Measurements from ENCODE around the gene CDK5RAP3. TPM values are rescaled to one million over a fixed set of nuclear protein-coding genes. Genes with fewer than 3 reads are reported as not detected.

The CDK5RAP3 gene
- polyA plus RNA-seq, 1 of the 3 experiments (the other 2 are of a cell fraction), result 208 TPM

DNA sequence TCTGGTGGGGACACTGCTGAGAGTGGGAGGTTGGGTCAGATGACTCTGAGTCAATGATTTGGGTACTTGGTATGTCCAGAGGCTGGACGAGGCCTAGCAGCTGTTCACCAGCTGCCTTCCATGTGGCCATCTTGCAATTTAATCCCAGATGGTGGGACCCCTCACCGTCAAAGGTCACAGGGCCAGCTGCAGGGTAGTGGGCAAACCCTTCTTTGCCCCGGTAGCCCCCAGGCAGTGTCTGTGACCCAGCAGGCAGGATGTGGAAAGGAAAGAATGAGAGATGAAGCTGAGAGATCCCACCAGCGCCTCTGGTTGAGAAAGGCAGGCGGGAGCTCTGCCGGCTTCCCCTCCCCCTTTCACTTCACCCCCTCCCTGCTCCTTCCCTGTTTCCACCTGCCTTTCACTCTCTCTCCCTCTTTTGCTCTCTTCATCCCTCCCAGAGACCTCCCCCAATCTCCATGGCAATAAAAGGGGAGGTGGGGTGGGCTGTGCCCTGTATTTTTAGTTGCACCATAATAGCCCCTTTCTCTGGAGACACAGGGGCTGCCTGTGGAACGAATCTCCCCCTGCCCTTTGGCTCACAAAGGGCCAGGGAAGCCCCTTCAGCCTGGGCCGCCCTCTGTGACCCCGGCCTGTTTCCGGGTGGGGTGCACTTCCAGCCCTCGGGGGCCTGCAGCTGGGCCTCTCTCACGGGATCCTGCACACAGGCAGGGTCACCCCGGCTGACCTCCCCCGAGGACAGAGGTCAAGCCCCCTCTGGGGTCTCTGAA is 20.2 kb downstream of the CDK5RAP3 start (continued):
- TF ChIP-seq, protein P1, sequence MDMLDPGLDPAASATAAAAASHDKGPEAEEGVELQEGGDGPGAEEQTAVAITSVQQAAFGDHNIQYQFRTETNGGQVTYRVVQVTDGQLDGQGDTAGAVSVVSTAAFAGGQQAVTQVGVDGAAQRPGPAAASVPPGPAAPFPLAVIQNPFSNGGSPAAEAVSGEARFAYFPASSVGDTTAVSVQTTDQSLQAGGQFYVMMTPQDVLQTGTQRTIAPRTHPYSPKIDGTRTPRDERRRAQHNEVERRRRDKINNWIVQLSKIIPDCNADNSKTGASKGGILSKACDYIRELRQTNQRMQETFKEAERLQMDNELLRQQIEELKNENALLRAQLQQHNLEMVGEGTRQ (IDR thresholded peaks at IDR 0.05; ENCODE audit: borderline replicate concordance, low read depth, low read length), result no peak
- peak in 1 of 2 experiments; percentile 72; a peak in 1 of 4 replicates for TF ChIP-seq EP300 (IDR thresholded peaks at IDR 0.05; ENCODE audit: borderline replicate concordance in 1 of 2, low read depth in 1 of 2, low read length in 1 of 2)
- TF ChIP-seq, protein P2, sequence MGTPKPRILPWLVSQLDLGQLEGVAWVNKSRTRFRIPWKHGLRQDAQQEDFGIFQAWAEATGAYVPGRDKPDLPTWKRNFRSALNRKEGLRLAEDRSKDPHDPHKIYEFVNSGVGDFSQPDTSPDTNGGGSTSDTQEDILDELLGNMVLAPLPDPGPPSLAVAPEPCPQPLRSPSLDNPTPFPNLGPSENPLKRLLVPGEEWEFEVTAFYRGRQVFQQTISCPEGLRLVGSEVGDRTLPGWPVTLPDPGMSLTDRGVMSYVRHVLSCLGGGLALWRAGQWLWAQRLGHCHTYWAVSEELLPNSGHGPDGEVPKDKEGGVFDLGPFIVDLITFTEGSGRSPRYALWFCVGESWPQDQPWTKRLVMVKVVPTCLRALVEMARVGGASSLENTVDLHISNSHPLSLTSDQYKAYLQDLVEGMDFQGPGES (IDR thresholded peaks at IDR 0.05; ENCODE audit: low read depth, low read length), result no peak
- no peak for TF ChIP-seq TAF1 (IDR thresholded peaks at IDR 0.05; ENCODE audit: borderline replicate concordance, low read depth, low read length)
- TF ChIP-seq, protein P3, sequence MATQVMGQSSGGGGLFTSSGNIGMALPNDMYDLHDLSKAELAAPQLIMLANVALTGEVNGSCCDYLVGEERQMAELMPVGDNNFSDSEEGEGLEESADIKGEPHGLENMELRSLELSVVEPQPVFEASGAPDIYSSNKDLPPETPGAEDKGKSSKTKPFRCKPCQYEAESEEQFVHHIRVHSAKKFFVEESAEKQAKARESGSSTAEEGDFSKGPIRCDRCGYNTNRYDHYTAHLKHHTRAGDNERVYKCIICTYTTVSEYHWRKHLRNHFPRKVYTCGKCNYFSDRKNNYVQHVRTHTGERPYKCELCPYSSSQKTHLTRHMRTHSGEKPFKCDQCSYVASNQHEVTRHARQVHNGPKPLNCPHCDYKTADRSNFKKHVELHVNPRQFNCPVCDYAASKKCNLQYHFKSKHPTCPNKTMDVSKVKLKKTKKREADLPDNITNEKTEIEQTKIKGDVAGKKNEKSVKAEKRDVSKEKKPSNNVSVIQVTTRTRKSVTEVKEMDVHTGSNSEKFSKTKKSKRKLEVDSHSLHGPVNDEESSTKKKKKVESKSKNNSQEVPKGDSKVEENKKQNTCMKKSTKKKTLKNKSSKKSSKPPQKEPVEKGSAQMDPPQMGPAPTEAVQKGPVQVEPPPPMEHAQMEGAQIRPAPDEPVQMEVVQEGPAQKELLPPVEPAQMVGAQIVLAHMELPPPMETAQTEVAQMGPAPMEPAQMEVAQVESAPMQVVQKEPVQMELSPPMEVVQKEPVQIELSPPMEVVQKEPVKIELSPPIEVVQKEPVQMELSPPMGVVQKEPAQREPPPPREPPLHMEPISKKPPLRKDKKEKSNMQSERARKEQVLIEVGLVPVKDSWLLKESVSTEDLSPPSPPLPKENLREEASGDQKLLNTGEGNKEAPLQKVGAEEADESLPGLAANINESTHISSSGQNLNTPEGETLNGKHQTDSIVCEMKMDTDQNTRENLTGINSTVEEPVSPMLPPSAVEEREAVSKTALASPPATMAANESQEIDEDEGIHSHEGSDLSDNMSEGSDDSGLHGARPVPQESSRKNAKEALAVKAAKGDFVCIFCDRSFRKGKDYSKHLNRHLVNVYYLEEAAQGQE (IDR thresholded peaks at IDR 0.05; ENCODE audit: low read depth, low read length), result no peak
- TF ChIP-seq, protein P4, sequence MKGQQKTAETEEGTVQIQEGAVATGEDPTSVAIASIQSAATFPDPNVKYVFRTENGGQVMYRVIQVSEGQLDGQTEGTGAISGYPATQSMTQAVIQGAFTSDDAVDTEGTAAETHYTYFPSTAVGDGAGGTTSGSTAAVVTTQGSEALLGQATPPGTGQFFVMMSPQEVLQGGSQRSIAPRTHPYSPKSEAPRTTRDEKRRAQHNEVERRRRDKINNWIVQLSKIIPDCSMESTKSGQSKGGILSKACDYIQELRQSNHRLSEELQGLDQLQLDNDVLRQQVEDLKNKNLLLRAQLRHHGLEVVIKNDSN (IDR thresholded peaks at IDR 0.05; ENCODE audit: borderline replicate concordance, low read depth), result no peak

DNA sequence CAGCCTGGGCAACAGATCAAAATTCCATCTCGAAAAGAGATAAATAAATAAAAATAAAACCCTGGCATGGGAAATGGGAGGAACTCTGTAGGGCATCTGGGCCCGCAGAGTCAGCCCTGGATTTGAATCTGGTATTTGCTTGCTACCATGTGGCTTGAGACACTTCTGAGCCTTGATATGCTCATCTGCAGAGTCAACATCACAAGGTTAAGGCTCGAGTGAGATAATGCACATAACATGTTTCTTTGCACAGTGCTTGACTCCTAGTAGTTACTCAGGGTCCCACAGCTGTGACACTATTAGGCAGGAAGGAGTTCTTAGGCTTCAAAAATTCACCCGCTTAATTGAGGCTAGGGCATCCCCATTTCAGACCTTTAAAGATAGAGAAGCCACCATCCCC is 21.3 kb downstream of the CDK5RAP3 start:
- no peak overlapping the region for H3K4me2 ChIP-seq
- no peak overlapping the region for H3K4me3 ChIP-seq (ENCODE audit: low read depth in 2 of 2, low read length in 1 of 2)
- TF ChIP-seq GATA2 (CRISPR knock-in tag; IDR thresholded peaks at IDR 0.05) (no peak), GABPA (IDR thresholded peaks at IDR 0.05; ENCODE audit: low read depth) (no peak), POLR2AphosphoS5 (IDR thresholded peaks at IDR 0.05; ENCODE audit: low read depth, low read length) (no peak), TEAD4 (IDR thresholded peaks at IDR 0.05; ENCODE audit: borderline replicate concordance, insufficient read depth) (no peak), TAF1 (IDR thresholded peaks at IDR 0.05; ENCODE audit: borderline replicate concordance, low read depth, low read length) (no peak), RFX5 (IDR thresholded peaks at IDR 0.05; ENCODE audit: low read length) (no peak), ELF1 (IDR thresholded peaks at IDR 0.05) (no peak), NRF1 (IDR thresholded peaks at IDR 0.05; ENCODE audit: low read depth, low read length) (no peak), CHD2 (IDR thresholded peaks at IDR 0.05; ENCODE audit: low read length, partially characterized antibody) (no peak), FOXJ3 (CRISPR knock-in tag; IDR thresholded peaks at IDR 0.05) (no peak)
- TF ChIP-seq, protein P5, sequence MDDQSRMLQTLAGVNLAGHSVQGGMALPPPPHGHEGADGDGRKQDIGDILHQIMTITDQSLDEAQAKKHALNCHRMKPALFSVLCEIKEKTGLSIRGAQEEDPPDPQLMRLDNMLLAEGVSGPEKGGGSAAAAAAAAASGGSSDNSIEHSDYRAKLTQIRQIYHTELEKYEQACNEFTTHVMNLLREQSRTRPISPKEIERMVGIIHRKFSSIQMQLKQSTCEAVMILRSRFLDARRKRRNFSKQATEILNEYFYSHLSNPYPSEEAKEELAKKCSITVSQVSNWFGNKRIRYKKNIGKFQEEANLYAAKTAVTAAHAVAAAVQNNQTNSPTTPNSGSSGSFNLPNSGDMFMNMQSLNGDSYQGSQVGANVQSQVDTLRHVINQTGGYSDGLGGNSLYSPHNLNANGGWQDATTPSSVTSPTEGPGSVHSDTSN (IDR thresholded peaks at IDR 0.05), result no peak
- TF ChIP-seq, protein P1 (IDR thresholded peaks at IDR 0.05; ENCODE audit: borderline replicate concordance, low read depth, low read length), result no peak
- CTCF ChIA-PET, result interaction anchor here (2.7 to 41.8 kb wide), 5 partner anchors 5 to 24 kb away, joined by 7 to 1752 read pairs (median 479); partner anchors contain the start of gene CDK5RAP3
- H3K79me2 ChIP-seq (ENCODE audit: insufficient read depth), result no peaks in the 10 kb centered on the region
- no peaks in the 10 kb centered on the region for H4K20me1 ChIP-seq (ENCODE audit: insufficient read depth)
- no peaks in the 10 kb centered on the region for H3K9me3 ChIP-seq
- H3K27ac ChIP-seq (ENCODE audit: low read depth in 2 of 2, low read length in 1 of 2), result peak overlapping the region in 1 of 2 experiments; percentile 94; a peak in 2 of 4 replicates
- H3K4me1 ChIP-seq (ENCODE audit: control insufficient read depth in 1 of 2, insufficient read depth in 2 of 2, low read depth in 1 of 2, low read length in 1 of 2), result peaks cover 7 to 75% of the 10 kb centered on the region in 2 experiments
- no peak overlapping the region for H2AFZ ChIP-seq (ENCODE audit: low read depth)
- no peak overlapping the region for H3K9ac ChIP-seq
- no peaks in the 10 kb centered on the region for H3K27me3 ChIP-seq (ENCODE audit: insufficient read depth)
- WGBS (ENCODE audit: low lambda C conversion rate), result 62% methylated on average over 4 of the region's 4 CpGs
- no peaks in the 10 kb centered on the region for H3F3A ChIP-seq (replicated peaks; ENCODE audit: insufficient read depth)
- no peak for DNase-seq
- H3K9me2 ChIP-seq, result no peaks in the 10 kb centered on the region
- no peaks in the 10 kb centered on the region for H3K36me3 ChIP-seq (replicated peaks in 1 of 2; ENCODE audit: control insufficient read depth in 1 of 2, insufficient read depth in 2 of 2, low read length in 1 of 2)
- POLR2A ChIA-PET, result interaction anchor here (1.1 to 5.0 kb wide), 6 partner anchors 10 to 41 kb away, joined by 3 to 44 read pairs (median 18); no protein-coding TSS in a partner anchor

Measured in SK-N-SH (cell line).